COLO668 (cell line): Measurements from ENCODE around the gene KRT6C.
A peak's percentile ranks its signal among the peaks of the same experiment; 100 is the strongest.
"Not testable (repeated sequence)": the region's sequence is repeated elsewhere in the genome, so short reads cannot be mapped to it uniquely, and the experiment has no call there.

ENCODE experiments used
- DNase-seq: peaks from one replicate; lab custom pipeline; 2025; ENCODE audit not compliant: unreplicated experiment; lab: John Stamatoyannopoulos, UW

KRT6C gene

DNA sequence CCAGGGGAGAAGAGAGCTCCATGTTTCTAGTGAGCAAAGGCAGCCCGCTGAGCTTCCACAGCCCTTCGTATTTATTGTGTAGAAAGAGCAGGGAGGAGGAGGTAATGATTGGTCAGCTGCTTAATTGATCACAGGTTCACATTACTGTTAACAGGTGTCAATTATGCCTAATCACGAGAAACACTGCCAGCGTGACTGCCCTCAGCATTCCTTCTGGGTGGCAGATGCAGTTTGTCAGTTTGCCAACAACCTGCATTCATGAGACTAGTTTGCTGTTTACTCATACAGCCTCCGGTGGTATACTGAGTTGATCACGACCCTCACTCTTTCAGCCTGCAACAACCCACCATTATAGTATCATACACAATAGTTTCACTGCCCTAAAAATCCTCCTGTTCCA lies 27.0 kb upstream of the KRT6C start:
- DNase-seq, result not testable (repeated sequence)

DNA sequence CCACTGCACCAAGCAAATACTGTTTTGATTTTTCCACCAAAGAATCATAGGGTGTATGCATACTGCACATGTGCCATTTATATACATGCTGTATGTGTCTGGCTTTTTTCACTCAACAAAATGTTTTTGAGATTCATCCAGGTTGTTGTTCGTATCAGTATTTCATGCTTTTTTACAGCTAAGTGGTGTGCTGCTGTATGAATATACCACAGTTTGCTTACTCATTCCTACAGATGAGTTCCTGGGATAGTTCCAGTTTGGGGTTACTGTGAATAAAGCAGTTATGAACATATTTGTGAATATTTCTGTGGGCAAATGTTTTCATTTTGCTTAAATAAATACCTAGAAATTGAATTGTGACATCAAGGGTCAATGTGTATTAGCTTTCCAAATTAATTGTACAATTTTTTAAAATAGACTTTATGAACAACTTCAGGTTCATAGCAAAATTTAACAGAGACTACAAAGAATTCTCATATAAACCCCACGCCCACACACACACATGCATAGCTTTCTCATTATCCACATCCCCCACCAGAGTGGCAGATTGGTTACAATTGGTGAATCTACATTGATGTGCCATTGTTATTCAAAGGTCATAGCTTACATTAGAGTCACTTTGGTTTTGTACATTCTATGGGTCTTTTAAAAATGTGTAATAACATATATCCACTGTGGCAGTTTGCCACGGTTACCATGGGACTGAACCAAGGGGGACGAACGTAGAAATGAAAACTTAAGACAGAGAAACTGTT lies 26.4 kb upstream of the KRT6C start:
- DNase-seq, result no peak

DNA sequence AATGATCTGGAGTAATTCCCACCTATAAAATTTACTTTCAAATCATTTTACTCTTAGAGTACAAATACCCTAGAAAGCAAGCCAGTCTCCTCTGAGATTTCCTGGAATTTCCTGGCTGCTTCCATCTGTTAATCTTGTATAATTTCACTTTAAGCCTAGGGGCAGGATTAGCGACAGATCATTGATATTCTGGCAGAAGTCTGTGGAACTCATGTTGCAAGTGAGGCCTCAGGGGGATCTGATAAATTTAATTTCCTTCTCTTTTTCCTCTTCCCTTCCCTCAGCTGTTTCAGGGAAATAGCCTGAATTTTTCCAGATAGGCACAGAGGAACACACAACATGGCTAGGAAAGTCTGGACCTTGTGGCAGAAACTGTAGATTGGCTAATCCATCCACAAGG lies 25.3 kb upstream of the KRT6C start:
- DNase-seq, result no peak

DNA sequence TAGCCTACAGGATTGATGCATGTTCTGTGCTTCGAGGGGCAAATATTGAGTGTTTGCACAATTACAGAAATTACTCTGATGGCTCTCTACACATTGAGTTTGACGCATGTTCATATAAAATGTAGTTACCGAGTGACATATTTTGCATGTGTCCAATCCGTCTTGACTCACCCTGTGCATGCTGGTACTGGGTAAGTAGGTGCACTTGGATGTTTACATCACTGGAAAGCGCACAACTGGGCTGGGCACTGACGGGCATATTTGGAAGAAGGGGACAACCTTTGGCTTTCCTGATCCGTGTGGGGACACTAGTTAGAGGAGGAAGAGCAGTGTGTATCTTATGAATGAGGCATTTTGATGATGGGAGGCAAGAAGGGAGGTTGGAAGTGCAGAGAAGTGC lies 24.4 kb upstream of the KRT6C start:
- no peak for DNase-seq

DNA sequence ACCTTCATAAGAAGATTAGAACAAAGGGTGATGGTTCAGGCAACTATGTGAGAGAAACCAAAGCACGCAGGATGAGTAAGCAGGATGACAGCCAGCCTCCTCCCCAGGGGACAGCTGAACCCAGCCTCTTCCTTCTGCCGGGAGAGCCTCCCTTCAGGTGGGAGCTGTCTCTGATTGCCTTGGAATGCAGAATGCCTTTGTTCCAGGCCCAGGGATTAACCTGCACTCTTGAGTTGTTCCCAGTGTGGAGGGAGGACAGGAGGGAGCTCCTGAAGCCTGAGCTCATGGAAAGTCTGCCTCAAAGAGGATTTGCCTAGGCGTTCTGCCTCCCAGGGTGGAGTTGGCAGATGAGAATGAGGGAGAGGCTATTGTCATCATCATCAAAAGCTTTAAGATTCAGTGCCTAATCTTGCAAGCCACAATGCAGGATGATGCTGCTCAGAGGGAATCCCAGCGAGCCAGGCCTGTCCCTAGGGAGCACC lies 23.0 kb upstream of the KRT6C start:
- no peak for DNase-seq

DNA sequence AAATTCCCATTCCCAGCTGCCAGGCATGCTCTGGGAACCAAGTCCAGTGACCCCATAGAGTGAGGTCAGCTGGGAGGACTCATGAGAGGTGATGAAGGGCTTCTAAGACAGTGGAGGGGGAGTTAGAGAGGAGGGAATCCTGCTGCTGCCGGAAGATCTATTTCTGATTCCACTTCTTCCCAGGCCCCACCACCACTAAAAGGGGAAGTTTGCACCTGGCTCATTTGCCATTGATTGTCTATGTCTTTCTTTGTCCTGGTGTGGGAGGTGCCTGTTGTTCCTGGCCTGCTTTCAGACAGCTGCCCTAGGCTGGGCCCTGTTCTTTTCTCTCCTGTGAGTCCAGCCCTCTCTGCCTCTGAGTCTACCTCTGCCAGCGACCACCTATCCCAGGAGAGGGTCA lies 22.4 kb upstream of the KRT6C start:
- DNase-seq, result peak; percentile 20

DNA sequence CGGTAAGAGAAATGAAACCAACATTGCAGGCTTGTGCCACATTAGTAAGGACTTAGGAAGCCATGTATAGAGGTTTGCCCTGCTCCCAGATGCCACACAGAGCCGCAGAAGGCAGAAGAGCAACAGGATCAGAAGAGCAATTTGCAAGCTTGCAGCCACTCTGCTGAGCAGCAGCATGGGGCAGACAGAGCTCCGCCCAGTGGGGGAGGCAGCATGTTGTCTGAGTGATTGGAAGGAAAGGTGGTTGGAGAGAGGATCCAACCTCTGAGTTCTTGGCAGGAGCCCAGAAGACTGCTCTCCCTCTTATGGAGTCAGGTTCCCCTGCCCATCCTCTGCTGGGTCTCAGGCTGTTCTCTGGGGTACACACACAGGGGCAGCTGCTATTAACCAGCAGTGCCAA lies 21.8 kb upstream of the KRT6C start:
- peak; percentile 33 for DNase-seq

DNA sequence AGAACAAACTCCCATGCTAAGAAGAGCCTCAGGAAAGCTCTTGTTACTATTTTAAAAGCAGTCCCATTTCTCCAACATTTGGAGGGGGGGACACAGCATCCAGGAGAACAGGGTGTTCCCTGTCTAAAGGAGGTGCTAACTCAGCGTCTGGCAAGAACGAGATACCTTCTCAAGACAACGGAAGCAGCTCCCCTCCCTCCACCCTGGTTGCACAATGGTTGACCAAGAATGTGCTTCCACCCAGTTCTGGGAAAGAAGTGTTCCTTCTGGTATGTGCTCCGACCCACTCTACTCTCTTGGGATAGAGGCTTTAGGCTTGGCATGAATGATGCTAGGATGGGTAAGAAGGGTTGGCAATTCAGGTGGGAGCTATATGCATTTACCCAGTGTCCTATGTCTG lies 20.9 kb upstream of the KRT6C start:
- no peak for DNase-seq

DNA sequence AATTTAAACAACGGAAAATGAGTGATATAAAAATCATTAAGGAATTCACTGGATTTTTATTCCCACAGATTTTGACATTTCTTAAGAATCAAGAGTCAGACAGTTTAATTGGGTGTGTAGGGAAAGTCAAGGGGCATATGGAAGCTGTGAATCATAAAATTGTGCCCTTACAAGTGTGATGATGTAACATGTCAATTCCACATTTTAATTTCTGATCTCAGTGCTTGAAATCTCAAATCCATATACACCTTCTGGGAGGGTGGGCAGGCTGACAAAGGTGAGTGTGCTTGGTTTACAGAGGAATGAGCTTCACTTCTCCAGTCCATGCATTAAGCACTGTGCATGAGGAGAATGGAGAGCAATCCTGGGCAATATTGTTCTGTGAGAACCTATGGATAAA lies 20.5 kb upstream of the KRT6C start:
- DNase-seq, result no peak

DNA sequence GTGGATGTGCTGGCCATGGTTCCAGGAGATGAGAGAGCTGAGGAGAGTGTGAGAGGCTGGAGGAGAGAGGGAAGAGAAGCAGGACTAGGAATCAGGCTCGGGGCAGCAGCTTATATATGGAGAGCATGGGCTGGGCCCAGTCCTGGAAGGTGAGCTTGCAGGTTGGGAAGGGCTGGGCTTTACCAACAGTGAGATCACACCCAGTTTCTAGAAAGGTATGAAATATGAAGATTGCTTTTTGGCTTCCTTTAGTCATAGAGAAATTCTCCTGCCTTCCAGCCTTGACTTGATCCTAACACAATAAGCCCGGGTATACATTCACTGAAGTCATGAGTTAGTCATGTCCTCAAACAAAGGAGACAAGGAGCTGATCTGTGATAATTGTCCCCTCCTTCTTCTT lies 19.6 kb upstream of the KRT6C start, which contains the start of gene KRT6A:
TSS of gene KRT6A (minus strand) at position 86 of the 400 bp plus-strand sequence. CDS start at position 17, 69 bp downstream.
- no peak for DNase-seq

DNA sequence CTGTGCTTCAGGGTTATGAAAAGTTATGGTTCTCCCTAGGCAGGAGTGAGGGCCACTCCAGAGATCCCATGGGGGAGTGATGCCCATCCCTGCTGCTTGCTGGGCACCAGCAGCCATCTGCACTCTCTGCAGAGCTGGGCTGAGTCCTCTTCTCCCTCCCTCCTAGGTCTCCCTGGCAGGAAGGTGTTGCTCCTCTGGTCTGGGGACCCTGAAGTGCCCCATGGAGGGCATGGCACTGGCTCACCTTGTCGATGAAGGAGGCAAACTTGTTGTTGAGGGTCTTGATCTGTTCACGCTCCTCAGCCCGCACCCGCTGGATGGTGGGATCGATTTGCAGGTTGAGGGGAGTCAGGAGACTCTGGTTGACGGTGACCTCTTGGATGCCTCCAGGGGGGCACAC lies 18.8 kb upstream of the KRT6C start:
- not testable (repeated sequence) for DNase-seq

DNA sequence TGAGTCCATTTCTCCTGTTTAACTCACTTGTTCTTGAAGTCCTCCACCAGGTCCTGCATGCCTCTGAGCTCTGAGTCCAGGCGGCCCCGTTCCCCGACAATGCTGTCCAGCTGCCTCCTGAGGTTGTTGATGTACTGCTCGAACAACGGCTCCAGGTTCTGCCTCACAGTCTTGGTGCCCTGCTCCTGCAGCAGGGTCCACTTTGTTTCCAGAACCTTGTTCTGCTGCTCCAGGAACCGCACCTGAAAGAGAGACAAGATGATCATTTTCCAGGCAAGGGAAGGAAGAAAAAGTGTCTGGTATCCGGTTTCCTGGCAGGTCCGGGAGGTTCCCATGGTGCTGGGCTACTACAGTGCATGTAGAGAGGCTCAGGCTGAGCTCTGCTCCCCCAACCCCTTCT lies 17.9 kb upstream of the KRT6C start:
- not testable (repeated sequence) for DNase-seq

DNA sequence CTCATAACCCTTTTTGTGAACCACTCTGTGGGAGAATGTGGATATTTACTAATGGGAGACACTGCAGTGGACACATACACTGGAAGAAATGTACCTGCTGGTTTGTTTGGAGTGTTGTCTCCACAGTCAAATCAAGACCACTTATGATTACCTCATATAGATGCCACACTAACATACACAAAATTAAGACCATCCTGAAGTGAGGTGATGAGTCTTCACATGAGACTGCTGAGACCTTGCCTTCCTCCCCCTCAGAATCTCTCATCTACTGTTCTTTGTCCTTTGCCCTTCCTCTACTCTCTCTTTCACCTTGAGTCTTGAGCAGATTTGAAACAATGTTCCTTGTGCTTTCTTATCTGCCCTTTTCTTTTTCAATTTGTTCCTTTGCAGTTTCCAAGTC lies 15.1 kb upstream of the KRT6C start:
- DNase-seq, result no peak

DNA sequence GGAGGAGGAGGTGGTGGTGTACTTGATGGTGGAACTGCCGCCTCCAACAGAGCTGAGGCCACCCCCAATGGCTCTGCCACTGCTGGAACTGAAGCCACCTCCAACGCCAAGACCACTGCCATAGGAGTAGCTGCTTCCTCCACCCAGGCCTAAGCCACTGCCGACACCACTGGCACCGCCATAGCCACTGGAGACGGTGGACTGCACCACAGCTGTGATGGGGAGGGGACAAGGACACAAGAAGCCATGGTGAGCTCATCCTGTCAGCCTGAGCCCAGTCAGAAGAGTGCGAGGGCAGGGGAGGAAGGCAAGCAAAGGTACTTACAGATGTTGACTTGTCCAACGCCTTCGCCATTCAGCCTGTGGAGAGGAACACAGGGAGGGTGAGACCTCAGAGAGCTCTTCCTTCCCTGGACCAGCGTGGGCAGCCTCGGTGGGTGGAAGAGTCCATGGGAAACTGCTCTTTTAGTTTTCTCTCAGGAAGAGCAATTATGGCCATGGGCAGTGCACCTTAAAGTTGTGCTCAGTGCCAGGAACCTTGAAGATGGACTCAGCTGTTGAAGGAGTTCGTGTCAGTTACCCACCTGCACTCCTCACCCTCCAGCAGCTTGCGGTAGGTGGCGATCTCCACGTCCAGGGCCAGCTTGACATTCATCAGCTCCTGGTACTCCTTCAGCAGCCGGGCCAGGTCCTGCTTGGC lies 14.3 kb upstream of the KRT6C start:
- not testable (repeated sequence) for DNase-seq

DNA sequence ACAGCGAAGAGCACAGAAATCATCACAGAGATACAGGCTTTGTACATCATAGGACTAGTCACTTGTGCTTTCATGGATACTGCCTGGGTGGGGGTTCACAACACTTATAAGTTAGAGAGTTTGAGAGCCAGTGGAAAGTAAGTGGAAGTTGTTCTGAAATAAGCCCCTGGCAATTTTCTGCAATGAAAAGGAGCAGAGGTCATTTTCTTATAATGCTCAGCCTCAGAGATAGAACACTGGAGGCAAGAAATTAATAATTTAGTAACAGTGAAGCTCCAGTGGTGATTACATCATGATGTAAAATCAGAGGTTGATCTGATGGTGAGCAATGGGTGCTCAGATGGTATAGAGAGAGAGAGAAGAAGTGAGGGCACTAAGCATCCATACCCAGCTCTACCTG lies 13.6 kb upstream of the KRT6C start:
- DNase-seq, result no peak

DNA sequence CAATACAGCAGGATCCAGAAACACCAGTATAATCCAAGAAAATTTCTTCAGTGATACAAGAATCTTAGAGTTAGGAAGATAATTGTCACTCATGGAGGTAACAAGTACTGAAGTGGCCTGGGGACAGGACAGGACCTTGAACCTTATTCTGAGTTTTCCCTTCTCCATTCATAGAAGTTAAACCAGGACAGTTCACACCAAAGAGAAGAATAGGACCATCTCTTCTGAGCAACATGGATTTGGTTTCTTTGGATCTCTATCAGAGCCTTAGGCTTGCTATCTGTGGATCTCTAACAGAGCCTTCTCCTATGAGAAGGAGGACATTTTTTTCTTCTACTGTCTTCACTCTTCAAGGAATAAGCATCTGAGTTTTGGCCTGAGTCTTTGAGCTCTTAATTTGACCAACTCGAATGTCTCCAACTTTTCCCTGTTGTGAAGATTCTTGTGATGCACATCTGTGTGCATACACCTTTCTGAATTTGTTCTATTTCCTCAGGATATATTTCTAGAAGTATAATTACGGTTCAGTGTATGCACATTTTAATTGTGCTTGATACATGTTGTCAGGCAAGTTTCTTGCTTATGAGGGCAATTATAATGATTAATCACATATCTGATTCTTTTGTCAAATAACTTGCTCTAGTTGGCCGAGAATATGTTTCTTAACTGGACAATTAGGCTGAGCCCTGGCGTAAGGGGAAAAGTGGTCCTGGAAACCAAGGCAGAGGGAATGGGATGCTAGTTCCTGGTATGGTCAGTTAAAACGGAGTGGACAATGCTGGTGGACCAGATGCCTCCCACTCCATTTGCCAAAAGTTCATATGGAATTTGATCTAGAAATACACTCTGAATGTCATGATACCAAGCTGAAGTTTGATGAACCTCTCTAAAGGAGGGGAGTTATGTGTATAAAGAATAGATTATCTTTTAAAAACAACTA lies 12.8 kb upstream of the KRT6C start:
- DNase-seq, result no peak

DNA sequence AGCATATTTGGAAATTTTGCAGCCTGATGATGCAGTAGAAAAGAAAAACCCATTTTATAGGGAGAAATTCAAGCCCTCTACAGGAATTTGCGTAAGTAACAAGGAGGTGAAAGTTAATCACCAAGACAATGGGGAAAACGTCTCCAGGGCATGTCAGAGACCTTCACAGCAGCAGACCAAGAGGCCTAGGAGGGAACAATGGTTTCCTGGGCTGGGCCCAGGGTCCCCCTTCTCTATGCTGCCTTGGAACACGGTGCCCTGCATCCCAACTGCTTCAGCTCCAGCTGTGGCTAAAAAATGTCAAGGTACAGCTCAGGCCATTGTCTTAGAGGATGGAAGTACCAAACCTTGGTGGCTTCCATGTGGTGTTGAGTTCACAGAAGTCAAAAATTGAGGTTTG lies 6.5 kb upstream of the KRT6C start:
- no peak for DNase-seq

DNA sequence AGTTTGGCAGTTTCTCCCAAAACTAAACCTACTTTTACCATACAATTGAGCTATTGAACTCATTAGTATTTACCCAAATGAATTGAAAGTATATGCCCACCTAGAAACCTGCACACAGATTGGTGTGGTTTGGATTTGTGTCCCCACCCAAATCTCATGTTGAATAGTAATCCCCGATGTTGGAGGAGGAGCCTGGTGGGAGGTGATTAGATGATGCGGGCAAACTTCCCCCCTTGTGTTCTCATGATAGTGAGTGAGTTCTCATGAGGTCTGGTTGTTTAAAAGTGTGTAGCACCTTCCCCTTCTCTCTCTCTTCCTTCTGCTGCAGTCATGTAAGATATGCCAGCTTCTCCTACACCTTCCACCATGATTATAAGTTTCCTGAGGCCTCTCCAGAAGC lies 4.0 kb upstream of the KRT6C start:
- DNase-seq, result no peak

DNA sequence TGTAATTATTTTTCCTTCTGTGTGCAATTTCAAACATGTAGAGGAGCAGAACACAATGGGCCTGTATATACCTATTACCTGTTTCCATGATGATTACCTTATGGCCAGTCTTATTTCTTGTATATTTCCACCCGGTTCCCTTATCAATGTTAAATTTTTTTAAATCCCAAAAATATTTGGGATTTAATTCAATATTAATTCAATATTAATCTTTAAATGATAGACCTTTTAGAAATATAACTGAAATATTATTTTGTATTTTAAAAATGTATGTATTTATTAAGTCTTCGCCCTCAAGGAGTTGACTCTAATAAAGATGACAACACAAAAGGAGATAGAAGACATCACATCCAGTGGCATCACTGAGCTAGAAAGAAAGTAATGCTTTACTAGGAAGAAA lies 607 bp upstream of the KRT6C start:
- DNase-seq, result no peak

DNA sequence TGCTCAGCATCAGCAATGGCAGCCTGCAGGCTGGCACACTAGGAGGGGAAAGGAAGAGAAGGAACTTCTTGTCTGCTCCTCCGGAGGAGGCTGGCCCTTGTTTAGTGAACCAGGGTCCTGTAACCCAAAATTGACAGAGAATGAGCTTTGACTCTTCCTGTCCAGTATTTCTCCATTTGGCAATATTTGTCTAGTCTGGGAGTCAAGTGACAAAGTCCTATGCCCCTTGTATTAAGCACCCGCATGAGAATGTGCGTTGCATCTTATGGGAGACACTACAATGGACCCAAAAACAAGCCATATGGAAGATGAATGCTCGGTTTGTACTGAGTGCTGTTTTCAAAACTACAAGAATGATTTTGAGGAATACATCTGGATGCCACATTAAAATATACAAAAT lies 3.8 kb downstream of the KRT6C start:
- no peak for DNase-seq

DNA sequence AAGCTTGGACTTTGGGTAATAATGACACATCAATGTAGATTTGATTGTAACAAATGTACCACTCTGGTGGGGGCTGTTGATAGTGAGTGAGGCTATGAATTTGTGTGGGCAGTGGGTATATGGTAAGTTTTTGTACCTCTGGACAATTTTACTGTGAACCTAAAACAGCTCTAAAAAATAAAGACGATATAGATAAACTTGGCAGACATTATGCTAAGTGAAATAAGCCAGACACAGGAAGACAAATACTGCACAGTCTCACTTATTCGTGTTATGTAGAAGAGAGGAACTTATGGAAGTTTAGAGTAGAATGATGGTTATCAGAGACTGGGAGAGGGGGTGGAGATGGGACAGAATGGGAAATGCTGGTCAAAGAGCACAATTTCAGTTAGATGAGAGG lies 8.7 kb downstream of the KRT6C start:
- DNase-seq, result no peak
